Esophagus squamous epithelium (tissue), 4 donors: Measurements from ENCODE around the gene FOXP1.

Experiments used
- CTCF ChIP-seq, 6 experiments: fragments of 450-650 bp in 4 of 6; fragments of 200-600 bp in 2 of 6; sonication (generic) in 2 of 6; IDR thresholded peaks; one replicate each; pipeline ENCODE4 v1.5.1; 2016 to 2019; ENCODE audit warnings: antibody characterized with exemption in 6 of 6, mild to moderate bottlenecking in 4 of 6, moderate library complexity in 4 of 6
- POLR2A ChIP-seq, 4 donors: fragments of 450-650 bp; IDR thresholded peaks; one replicate each; pipeline ENCODE4 v1.6.1; 2017; ENCODE audit warnings: antibody characterized with exemption in 4 of 4, mild to moderate bottlenecking in 4 of 4, moderate library complexity in 3 of 4

GRCh38 chr3:70927239-70927638, 656.3 kb downstream of the FOXP1 start:
- TF ChIP-seq POLR2A (IDR thresholded peaks at IDR 0.05) (no peak), CTCF (IDR thresholded peaks at IDR 0.05) (no peak)
